Measurements from ENCODE around the gene PSKH1.
A peak's percentile ranks its signal among the peaks of the same experiment; 100 is the strongest.

The PSKH1 gene

DNA sequence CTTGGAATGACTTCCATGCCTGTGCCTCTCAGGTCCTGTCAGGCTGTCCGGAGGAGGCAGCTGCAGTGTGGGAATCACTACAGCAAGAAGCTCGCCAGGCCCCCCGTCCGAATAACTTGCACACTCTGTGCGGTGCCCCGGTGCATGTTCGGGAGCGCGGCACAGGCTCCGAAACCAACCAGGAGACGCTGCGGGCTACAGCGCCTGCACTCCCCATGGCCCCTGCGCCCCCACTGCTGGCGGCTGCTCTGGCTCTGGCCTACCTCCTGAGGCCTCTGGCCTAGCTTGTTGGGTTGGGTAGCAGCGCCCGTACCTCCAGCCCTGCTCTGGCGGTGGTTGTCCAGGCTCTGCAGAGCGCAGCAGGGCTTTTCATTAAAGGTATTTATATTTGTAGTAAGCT is 7.1 kb upstream of the PSKH1 start:
- H3K9me3 ChIP-seq (ENCODE audit: low read depth, low read length): no peaks in the 10 kb centered on the region
- H3K9ac ChIP-seq (ENCODE audit: insufficient read length): no peak overlapping the region
- no peak overlapping the region for H3K4me3 ChIP-seq
- TF ChIP-seq EZH2 (IDR thresholded peaks at IDR 0.05) (no peak), POLR2AphosphoS5 (IDR thresholded peaks at IDR 0.05; ENCODE audit: borderline replicate concordance, low read depth, low read length) (no peak), FOXP2 (optimal IDR thresholded peaks at IDR 0.05; ENCODE audit: control extremely low read depth, extremely low read length, insufficient read depth) (no peak)
- DNase-seq (ENCODE audit: low read depth, low spot score): no peak
- H3K36me3 ChIP-seq (ENCODE audit: insufficient read depth, low read length): peaks cover 7% of the 10 kb centered on the region; the same call in 1 of the 2 replicates
- H3K27ac ChIP-seq: no peak overlapping the region

DNA sequence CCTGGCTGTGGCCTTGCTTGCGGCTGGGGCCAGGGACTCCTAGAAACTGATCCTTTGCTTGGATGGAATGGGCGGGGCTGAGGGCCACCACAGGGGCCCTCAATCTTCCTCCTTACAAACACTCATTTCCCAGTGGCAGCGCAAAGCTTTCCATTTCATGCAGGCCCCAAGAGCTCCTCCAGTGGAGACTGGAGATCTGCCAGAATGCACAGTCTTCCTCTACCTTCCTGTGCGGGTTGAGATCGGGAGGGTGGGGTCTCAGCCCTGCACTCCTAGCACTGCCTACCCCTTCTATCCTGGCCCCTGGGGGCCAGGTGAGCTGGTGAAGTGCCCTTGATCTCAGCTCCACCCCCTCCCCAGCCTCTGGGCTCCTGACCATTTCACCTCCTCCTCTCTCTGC is 6.7 kb upstream of the PSKH1 start:
- Histone ChIP-seq H3K27ac (no peak overlapping the region), H3K36me3 (ENCODE audit: insufficient read depth, low read length) (peaks cover 7% of the 10 kb centered on the region; the same call in 1 of the 2 replicates), H3K4me3 (no peak overlapping the region), H3K9ac (ENCODE audit: insufficient read length) (no peak overlapping the region), H3K9me3 (ENCODE audit: low read depth, low read length) (no peaks in the 10 kb centered on the region)
- TF ChIP-seq POLR2AphosphoS5 (IDR thresholded peaks at IDR 0.05; ENCODE audit: borderline replicate concordance, low read depth, low read length) (no peak), EZH2 (IDR thresholded peaks at IDR 0.05) (no peak), FOXP2 (optimal IDR thresholded peaks at IDR 0.05; ENCODE audit: control extremely low read depth, extremely low read length, insufficient read depth) (no peak)
- no peak for DNase-seq (ENCODE audit: low read depth, low spot score)

GRCh38 chr16:67888331-67888730 is 4.7 kb upstream of the PSKH1 start:
- Histone ChIP-seq H3K4me3 (no peak overlapping the region), H3K9me3 (ENCODE audit: low read depth, low read length) (no peaks in the 10 kb centered on the region), H3K9ac (ENCODE audit: insufficient read length) (no peak overlapping the region), H3K36me3 (ENCODE audit: insufficient read depth, low read length) (peaks cover 4% of the 10 kb centered on the region; the same call in 1 of the 2 replicates), H3K27ac (no peak overlapping the region)
- TF ChIP-seq POLR2AphosphoS5 (IDR thresholded peaks at IDR 0.05; ENCODE audit: borderline replicate concordance, low read depth, low read length) (no peak), FOXP2 (optimal IDR thresholded peaks at IDR 0.05; ENCODE audit: control extremely low read depth, extremely low read length, insufficient read depth) (no peak), EZH2 (IDR thresholded peaks at IDR 0.05) (no peak)
- DNase-seq (ENCODE audit: low read depth, low spot score): no peak

DNA sequence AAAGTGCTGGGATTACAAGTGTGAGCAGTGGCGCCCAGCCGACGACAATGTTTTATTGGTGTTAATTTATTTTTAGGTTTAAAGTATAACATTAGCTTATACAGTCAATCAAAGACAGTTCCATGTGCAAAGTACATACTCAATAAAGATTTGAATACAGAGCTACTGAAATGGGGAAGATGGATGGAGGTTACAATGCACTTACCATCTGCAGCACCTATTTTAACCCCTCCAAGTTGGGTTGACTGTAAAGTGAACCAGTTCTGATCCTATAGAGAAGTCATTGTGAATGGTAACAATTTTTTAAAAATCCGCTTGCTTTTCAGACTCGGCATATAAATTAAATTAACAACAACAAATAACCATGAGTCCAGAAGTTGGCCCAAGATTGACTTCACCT is 679 bp upstream of the PSKH1 start:
- no peaks in the 10 kb centered on the region for H3K9me3 ChIP-seq (ENCODE audit: low read depth, low read length)
- H3K9ac ChIP-seq (ENCODE audit: insufficient read length): peak overlapping the region; percentile 73
- DNase-seq (ENCODE audit: low read depth, low spot score): no peak
- TF ChIP-seq FOXP2 (optimal IDR thresholded peaks at IDR 0.05; ENCODE audit: control extremely low read depth, extremely low read length, insufficient read depth) (no peak), POLR2AphosphoS5 (IDR thresholded peaks at IDR 0.05; ENCODE audit: borderline replicate concordance, low read depth, low read length) (no peak), EZH2 (IDR thresholded peaks at IDR 0.05) (no peak)
- no peaks in the 10 kb centered on the region for H3K36me3 ChIP-seq (ENCODE audit: insufficient read depth, low read length)
- H3K4me3 ChIP-seq: peak overlapping the region; percentile 78
- no peak overlapping the region for H3K27ac ChIP-seq

DNA sequence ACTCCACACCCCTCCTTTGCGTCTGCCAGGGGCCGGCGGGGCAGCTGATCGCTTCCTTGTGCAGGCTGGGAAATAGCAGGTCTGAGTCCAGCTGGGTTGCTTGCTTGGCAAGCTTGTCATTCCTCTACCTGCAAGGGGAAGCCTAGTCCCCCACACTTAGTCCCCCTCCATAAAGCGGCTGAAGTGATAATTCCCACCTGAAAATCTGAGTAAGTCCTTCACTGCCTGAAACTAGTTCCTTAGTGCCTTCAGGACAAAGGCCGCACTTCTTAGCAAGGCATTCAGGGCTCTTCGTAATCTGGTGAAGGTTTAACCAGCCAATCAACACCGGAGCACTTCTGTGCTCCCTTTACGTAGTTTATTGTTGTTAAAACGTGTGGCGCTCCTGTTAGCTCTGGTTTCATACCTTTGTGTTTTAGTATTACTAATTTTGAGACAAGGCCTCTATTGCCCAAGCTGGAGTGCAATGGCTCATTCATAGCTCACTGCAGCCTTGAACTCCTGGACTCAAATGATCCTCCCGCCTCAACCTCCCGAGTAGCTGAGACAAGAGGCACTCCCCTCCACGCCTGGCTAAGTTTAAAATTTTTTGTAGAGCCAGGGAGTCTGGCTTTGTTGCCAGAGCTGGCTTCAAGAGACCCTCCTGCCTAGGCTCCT is 817 bp downstream of the PSKH1 start:
- Histone ChIP-seq H3K27ac (no peak overlapping the region), H3K4me3 (peak overlapping the region; percentile 84), H3K9me3 (ENCODE audit: low read depth, low read length) (no peaks in the 10 kb centered on the region), H3K36me3 (ENCODE audit: insufficient read depth, low read length) (no peaks in the 10 kb centered on the region), H3K9ac (ENCODE audit: insufficient read length) (peak overlapping the region; percentile 89)
- no peak for DNase-seq (ENCODE audit: low read depth, low spot score)
- TF ChIP-seq EZH2 (IDR thresholded peaks at IDR 0.05): no peak
- no peak for TF ChIP-seq POLR2AphosphoS5 (IDR thresholded peaks at IDR 0.05; ENCODE audit: borderline replicate concordance, low read depth, low read length)

- no peak overlapping the region for H3K9ac ChIP-seq (ENCODE audit: insufficient read length)
- DNase-seq (ENCODE audit: low read depth, low spot score): no peak
- no peaks in the 10 kb centered on the region for H3K9me3 ChIP-seq (ENCODE audit: low read depth, low read length)
- H3K4me3 ChIP-seq: no peak overlapping the region
- no peaks in the 10 kb centered on the region for H3K36me3 ChIP-seq (ENCODE audit: insufficient read depth, low read length)
- H3K27ac ChIP-seq: no peak overlapping the region
- no peak for TF ChIP-seq POLR2AphosphoS5 (IDR thresholded peaks at IDR 0.05; ENCODE audit: borderline replicate concordance, low read depth, low read length)
- TF ChIP-seq FOXP2 (optimal IDR thresholded peaks at IDR 0.05; ENCODE audit: control extremely low read depth, extremely low read length, insufficient read depth): no peak
- TF ChIP-seq EZH2 (IDR thresholded peaks at IDR 0.05): no peak
These were observed 4.2 kb downstream of the PSKH1 start for GRCh38 chr16:67897231-67897630.

DNA sequence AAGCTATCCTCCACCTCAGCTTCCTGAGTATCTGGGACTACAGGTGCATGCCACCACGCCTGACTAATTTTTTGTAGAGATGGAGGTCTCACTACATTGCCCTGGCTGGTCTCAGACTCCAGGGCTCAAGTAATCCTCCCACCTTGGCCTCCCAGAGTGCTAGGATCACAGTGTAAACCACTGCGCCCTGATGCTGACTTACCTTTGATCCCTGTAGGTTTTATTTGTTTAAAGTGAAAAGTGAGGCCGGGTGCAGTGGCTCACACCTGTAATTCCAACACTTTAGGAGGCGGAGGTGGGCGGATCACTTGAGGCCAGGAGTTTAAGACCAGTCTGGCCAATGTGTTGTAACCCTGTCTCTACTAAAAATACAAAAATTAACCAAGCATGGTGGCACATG is 8.7 kb downstream of the PSKH1 start:
- H3K4me3 ChIP-seq: no peak overlapping the region
- TF ChIP-seq FOXP2 (optimal IDR thresholded peaks at IDR 0.05; ENCODE audit: control extremely low read depth, extremely low read length, insufficient read depth) (no peak), POLR2AphosphoS5 (IDR thresholded peaks at IDR 0.05; ENCODE audit: borderline replicate concordance, low read depth, low read length) (no peak), EZH2 (IDR thresholded peaks at IDR 0.05) (no peak)
- DNase-seq (ENCODE audit: low read depth, low spot score): no peak
- no peaks in the 10 kb centered on the region for H3K36me3 ChIP-seq (ENCODE audit: insufficient read depth, low read length)
- no peak overlapping the region for H3K27ac ChIP-seq
- no peaks in the 10 kb centered on the region for H3K9me3 ChIP-seq (ENCODE audit: low read depth, low read length)
- no peak overlapping the region for H3K9ac ChIP-seq (ENCODE audit: insufficient read length)

DNA sequence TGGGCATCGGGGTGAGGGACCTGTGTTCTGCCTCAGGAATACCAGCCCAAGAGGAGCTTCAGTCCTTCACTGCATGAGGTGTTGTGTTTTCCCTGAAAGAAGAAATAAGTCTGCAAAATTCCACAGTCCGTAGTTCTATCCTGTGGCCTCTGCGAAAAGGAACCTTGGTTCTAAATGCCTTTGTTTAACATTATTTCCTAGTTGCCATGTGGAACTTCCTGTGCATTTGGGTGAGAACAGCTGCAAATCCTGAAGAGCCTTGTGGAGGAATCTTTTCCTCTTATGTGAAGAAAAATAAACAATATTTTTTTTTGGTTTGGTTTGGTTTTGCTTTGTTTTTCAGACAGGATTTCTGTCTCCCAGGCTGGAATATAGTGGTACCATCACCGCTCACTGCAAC is 9.8 kb downstream of the PSKH1 start:
- Histone ChIP-seq H3K36me3 (ENCODE audit: insufficient read depth, low read length) (no peaks in the 10 kb centered on the region), H3K27ac (no peak overlapping the region), H3K4me3 (no peak overlapping the region), H3K9me3 (ENCODE audit: low read depth, low read length) (no peaks in the 10 kb centered on the region), H3K9ac (ENCODE audit: insufficient read length) (no peak overlapping the region)
- TF ChIP-seq FOXP2 (optimal IDR thresholded peaks at IDR 0.05; ENCODE audit: control extremely low read depth, extremely low read length, insufficient read depth): no peak
- no peak for TF ChIP-seq EZH2 (IDR thresholded peaks at IDR 0.05)
- TF ChIP-seq POLR2AphosphoS5 (IDR thresholded peaks at IDR 0.05; ENCODE audit: borderline replicate concordance, low read depth, low read length): no peak
- no peak for DNase-seq (ENCODE audit: low read depth, low spot score)
